ENCODE results near the gene MDFIC. TPM values are rescaled to one million over a fixed set of nuclear protein-coding genes. Genes with fewer than 3 reads are reported as not detected.

The MDFIC gene
- total RNA-seq, 1 donor from 2014 or later, result 13.3 TPM

DNA sequence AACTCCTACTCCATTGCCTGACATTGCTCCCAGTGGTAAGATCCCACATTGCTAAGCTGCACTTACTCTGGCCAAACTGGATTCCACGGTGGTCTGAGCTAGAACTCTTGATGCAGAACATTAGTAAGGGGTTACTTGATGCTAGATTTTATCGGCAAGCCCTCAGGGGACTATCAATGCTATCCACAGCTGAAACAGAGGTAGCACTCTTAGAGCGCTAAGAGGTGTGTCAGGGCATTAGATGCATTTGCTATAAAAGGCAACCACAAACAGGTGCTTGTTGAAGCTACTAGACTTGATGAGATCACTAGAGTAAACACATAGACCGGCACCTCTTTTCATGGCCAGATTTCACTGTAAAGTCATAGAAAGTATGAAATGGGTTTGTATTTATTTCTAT, 116.3 kb downstream of the MDFIC start:
- Histone ChIP-seq H3K9me3 (no peaks in the 10 kb centered on the region), H3K36me3 (no peaks in the 10 kb centered on the region), H3K27ac (no peak overlapping the region), H3K4me1 (no peaks in the 10 kb centered on the region), H3K27me3 (no peaks in the 10 kb centered on the region), H3K4me3 (no peak overlapping the region)
- intact Hi-C loops (cut with DNase I), result no loop called here
- no peak for DNase-seq (ENCODE audit: low spot score in 2 of 2)
- TF ChIP-seq, protein P1, sequence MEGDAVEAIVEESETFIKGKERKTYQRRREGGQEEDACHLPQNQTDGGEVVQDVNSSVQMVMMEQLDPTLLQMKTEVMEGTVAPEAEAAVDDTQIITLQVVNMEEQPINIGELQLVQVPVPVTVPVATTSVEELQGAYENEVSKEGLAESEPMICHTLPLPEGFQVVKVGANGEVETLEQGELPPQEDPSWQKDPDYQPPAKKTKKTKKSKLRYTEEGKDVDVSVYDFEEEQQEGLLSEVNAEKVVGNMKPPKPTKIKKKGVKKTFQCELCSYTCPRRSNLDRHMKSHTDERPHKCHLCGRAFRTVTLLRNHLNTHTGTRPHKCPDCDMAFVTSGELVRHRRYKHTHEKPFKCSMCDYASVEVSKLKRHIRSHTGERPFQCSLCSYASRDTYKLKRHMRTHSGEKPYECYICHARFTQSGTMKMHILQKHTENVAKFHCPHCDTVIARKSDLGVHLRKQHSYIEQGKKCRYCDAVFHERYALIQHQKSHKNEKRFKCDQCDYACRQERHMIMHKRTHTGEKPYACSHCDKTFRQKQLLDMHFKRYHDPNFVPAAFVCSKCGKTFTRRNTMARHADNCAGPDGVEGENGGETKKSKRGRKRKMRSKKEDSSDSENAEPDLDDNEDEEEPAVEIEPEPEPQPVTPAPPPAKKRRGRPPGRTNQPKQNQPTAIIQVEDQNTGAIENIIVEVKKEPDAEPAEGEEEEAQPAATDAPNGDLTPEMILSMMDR (IDR thresholded peaks at IDR 0.05), result no peak

DNA sequence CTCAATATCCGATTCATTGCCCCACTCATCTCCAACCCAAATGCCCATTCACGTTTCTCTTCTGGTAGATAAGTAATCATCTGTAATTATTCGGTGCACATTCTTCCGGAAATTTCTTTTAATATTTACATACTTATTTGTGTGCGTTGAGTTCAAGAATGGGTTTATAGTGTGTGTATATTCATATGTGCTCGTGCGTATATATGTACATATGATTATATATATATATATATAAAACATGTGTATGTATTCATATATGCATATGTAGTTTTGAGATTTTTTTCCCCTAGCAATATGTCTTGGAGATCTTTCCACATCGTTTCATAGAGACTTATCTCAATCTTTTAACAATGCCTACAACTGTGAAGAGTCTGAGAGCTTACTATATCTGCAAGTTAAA, 118.2 kb downstream of the MDFIC start:
- no peaks in the 10 kb centered on the region for H3K27me3 ChIP-seq
- intact Hi-C loops (cut with DNase I), result no loop called here
- DNase-seq (ENCODE audit: low spot score in 2 of 2), result no peak
- H3K4me3 ChIP-seq, result no peak overlapping the region
- H3K4me1 ChIP-seq, result no peaks in the 10 kb centered on the region
- no peak overlapping the region for H3K27ac ChIP-seq
- no peaks in the 10 kb centered on the region for H3K36me3 ChIP-seq
- TF ChIP-seq, protein P1 (IDR thresholded peaks at IDR 0.05), result no peak
- no peaks in the 10 kb centered on the region for H3K9me3 ChIP-seq

DNA sequence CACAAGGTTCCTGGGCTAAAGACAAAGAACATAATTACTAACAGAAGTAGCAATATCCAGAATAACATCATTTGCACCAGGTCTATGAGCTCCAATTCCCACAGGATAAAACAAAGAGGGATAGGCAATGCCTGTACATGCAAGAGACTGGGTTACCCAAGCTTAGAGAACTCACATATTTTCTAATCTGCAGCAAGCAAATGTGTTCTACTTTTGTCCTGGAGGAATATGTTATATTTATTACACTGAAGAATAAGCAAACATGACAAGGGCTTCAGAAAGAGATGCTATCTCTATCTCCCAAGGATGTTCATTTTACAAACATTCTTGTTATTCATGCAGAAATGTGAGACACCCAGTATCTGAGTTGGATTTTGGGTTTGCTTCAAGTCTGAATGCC, 118.6 kb downstream of the MDFIC start:
- no peaks in the 10 kb centered on the region for H3K4me1 ChIP-seq
- no peak for DNase-seq (ENCODE audit: low spot score in 2 of 2)
- H3K36me3 ChIP-seq, result no peaks in the 10 kb centered on the region
- intact Hi-C loops (cut with DNase I), result no loop called here
- TF ChIP-seq, protein P1 (IDR thresholded peaks at IDR 0.05), result no peak
- H3K27ac ChIP-seq, result no peak overlapping the region
- H3K9me3 ChIP-seq, result no peaks in the 10 kb centered on the region
- no peaks in the 10 kb centered on the region for H3K27me3 ChIP-seq
- H3K4me3 ChIP-seq, result no peak overlapping the region

DNA sequence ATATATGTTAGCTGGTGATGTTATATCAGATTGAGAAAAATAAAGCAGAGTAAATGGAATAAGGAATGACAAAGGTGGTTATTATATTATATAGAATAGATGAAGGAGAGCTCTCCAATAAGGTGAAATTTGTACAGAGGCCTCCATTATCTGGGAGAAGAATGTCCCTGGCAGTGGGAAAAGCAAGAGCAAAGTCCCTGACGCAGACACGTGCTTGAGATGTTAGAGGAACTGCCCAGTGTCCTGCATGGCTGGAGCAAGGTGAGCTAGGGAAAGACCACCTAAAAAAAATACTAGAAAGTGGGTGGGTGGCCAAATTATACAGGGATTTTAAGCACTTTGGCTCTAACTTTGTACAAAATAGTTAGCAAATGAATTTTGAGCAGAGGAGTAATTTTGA, 120.7 kb downstream of the MDFIC start:
- Histone ChIP-seq H3K4me1 (no peaks in the 10 kb centered on the region), H3K27me3 (no peaks in the 10 kb centered on the region), H3K9me3 (no peaks in the 10 kb centered on the region), H3K4me3 (no peak overlapping the region), H3K27ac (no peak overlapping the region), H3K36me3 (no peaks in the 10 kb centered on the region)
- DNase-seq (ENCODE audit: low spot score in 2 of 2), result no peak
- intact Hi-C loops (cut with DNase I), result no loop called here
- TF ChIP-seq, protein P1 (IDR thresholded peaks at IDR 0.05), result no peak

DNA sequence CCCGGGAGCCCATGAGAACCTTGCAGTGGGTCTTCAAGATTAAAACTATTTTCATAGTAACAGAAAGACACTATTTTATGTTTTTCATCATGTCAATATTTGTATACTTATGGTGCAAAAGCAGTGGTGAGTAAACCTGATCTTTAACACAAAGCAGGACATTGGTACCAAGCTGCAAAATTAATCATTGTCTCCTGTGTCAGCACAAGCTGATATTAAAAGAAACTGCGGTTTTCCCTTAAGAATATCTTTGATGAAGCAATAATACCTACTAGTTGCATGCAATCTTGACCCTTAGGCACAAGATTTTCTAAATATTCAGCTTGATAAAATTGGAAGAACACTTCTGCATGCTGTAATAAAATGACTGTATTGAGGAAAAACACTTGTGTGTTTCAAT, 121.7 kb downstream of the MDFIC start:
- H3K27me3 ChIP-seq, result no peaks in the 10 kb centered on the region
- no peaks in the 10 kb centered on the region for H3K4me1 ChIP-seq
- DNase-seq (ENCODE audit: low spot score in 2 of 2), result no peak
- intact Hi-C loops (cut with DNase I), result no loop called here
- no peaks in the 10 kb centered on the region for H3K9me3 ChIP-seq
- TF ChIP-seq, protein P1 (IDR thresholded peaks at IDR 0.05), result no peak
- no peaks in the 10 kb centered on the region for H3K36me3 ChIP-seq
- no peak overlapping the region for H3K4me3 ChIP-seq
- H3K27ac ChIP-seq, result no peak overlapping the region

DNA sequence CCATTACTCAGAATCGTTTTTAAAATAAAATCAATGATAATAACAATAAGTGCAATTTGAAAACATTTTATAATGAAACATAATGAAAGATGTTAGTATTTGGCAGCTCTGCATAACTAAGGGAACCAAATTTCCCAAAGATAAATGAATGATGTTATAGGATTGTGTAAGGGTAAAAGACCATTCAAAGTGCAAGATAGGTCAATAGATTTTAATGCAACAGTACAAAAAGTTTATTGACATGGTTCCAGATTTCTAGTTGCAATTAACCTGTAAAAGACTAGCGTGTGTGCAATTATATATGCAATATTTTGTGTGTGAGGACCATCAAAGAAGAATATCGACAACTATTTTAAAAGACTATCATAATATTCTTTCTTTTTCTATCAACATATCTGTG, 122.3 kb downstream of the MDFIC start:
- H3K4me1 ChIP-seq, result no peaks in the 10 kb centered on the region
- no peak overlapping the region for H3K27ac ChIP-seq
- TF ChIP-seq, protein P1 (IDR thresholded peaks at IDR 0.05), result no peak
- H3K36me3 ChIP-seq, result no peaks in the 10 kb centered on the region
- H3K27me3 ChIP-seq, result no peaks in the 10 kb centered on the region
- H3K9me3 ChIP-seq, result no peaks in the 10 kb centered on the region
- no peak for DNase-seq (ENCODE audit: low spot score in 2 of 2)
- intact Hi-C loops (cut with DNase I), result no loop called here
- no peak overlapping the region for H3K4me3 ChIP-seq
